ENCODE measurements around the gene DIAPH3. TPM values are rescaled to one million over a fixed set of nuclear protein-coding genes. Genes with fewer than 3 reads are reported as not detected.

Gene DIAPH3
- total RNA-seq, 1 donor from 2014 or later: 0.22 TPM

DNA sequence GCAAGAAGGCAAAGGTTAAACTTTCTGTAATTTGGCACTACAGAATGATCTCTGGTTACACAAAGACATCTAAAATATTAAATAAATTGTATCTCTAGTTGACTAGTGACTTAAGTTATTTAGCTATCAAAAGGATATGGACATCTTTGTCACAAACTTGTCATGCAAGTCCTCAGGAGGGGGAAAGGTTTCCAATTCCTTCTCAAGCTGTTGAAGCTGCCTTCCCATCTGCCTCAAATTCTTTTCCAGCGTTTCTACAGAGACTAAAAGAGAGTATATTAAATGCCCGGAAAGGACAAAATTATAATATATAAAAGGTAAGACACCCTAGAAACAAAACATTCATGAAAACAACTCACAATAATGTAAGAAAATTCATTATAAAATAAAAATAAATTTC is 324.5 kb downstream of the DIAPH3 start:
- no peak for DNase-seq
- intact Hi-C loops (cut with micrococcal nuclease): no loop called here
- ATAC-seq: no peak

DNA sequence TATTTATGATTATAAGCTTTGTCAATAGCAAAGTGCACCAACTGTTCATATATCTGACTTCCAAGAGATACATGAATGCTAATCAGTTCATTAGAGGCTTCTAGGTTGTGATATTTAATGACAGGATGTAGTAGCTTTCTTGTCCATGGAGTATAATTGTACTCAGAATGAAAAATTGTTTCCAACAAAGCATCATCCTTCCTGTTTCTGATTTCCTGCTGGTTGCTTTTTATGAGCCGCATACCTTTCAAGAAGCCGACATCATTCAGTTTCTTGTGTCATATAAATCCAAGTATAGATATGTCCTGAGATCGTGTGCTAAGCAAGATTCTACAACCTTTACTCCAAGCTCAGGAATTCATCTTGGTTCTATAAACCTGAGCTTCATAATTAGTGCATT is 326.6 kb downstream of the DIAPH3 start:
- DNase-seq: no peak
- ATAC-seq: no peak
- intact Hi-C loops (cut with micrococcal nuclease): no loop called here

DNA sequence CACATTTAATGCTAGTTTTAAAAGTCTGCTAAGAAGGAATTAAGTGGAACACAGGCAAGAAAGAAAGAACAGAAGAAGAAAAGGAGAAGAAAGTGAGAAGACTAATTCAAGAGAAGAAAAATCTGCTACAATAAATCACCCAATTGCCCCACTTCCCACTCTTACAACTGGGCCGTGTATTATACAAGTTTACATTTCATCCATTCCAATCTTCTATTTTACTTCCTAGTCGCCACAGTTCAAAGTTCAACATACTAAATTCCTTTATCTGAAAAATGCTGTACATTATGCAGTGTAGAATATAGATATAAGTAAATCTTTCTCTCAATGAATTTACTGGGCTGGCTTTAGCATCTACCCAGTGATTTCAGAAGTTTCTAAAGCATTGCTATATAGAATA is 328.2 kb downstream of the DIAPH3 start:
- DNase-seq (no peak), ATAC-seq (no peak)
- intact Hi-C loops (cut with micrococcal nuclease): no loop called here

DNA sequence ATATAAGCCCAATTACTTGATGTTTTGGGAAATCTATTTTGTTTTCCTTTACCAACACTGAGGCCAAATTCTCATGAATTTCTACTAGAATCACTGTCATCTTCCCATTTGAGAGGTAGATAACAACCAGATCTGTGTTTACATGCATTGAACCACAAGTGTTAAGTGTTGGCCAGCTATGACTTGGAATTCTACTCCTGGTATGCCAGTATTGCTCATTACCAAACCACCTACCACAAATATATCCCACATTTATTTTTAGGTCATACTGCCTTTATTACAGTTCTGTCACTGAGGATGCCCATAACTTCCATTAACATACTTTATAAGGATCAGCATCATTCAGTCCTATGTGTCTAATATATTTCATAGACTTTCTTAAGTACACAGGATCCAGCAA is 328.9 kb downstream of the DIAPH3 start:
- intact Hi-C loops (cut with micrococcal nuclease): no loop called here
- DNase-seq (no peak), ATAC-seq (no peak)

DNA sequence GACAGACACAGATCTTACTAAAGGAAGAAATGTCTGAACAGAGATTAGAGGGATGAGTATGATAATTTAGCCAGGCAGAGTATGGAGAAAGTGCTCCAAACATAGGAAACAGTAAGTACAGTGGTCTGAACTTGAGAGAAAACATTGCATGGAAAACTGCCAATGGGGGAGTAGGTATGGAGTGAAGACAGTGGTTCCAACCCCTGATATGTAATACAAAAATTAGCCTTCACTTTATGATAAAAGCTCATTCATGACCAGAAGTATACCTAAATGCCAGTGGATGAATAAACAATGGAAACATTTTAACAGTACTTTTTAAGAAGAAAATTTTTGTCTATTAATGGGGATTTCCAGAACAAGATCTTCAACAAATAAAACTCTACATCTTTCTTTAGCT is 334.0 kb downstream of the DIAPH3 start:
- DNase-seq: no peak
- intact Hi-C loops (cut with micrococcal nuclease): no loop called here
- ATAC-seq: no peak

DNA sequence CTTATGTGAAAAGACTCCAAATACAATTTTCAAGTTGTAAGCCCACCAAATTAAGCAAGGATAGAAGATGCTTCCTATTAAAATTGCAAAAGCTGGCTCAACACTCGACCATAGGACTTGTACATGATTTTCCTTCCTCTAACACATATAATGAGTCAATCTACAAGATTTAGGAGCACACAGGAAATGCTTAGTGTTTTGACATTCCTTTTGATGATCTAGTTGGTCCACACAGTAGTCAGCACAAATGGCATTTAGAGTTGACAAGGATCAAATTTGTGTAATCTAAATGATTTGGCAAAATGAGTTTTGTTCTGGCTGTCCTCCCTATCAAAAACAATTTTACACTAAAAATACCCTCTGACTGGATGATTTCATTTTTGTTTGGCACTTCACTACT is 340.2 kb downstream of the DIAPH3 start:
- intact Hi-C loops (cut with micrococcal nuclease): no loop called here
- ATAC-seq: no peak
- no peak for DNase-seq

DNA sequence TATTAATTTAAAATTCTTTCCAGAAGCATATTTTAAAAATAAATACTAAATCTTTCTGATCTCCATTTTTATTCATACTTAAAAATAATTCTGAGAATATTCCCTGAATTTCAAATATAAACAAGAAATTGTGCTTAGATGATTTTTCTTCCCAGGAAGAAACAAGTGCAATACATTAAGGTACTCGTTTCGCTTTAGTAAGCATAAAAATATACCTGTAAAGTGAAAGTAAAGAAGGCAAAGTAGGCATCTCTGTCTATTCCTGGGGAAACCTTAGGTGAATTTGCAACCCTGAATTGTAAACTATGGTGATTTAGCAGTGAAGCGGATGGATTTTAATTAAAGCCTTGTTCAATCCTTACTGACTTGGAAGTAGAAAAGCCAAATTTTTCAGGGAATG is 354.2 kb downstream of the DIAPH3 start:
- ATAC-seq: no peak
- DNase-seq: no peak
- intact Hi-C loops (cut with micrococcal nuclease): no loop called here

DNA sequence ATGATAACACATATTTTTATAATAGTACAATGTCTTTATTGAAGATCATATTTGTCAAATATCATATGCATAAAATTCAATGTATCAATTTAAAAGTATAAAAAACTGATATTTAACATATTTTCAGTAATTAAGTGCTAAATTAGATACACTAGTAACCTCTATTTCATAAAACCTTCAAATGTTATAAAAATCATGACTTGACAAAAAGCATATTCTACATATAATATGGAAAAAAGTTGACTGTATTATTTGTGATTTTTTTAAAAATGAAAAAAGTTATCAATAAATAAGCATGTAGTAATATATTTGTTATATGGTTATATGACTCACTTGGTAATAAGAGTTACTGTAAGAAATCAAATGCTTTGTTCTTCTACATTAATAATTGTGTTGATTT is 356.9 kb downstream of the DIAPH3 start:
- DNase-seq: no peak

DNA sequence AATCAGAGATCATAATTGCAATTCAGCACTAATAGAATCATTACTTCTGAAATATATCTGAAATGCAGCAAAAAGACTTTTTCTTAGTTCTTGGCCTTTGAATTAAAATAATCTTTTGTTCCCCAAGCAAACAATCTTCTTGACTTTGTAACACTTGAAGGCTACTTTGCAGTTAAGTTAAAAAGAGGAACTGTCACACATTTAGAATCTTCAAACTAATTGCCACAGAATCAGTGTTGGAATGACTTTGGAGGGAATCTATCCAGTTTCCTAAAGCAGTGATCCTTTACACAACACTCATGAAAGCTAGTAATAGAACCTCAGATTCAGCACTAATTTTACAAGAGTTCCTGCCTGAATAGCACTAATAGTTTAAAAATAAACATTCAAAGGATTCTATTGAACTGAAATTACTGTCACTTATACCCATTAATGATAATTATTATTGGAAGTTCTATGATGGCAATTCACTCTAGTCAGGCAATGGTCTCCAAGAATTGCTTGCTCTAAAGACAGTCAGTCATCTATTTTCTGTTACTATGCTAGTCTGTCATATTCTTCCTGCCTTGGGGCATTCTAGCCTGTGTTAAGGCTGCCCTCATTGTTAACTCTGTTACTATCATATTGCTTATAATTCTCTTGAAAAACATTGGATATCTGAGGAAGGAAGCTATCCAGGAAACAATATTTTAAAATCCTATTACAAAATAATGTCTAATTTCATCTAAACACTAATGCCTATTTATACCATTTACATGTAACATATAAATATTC is 362.4 kb downstream of the DIAPH3 start:
- no peak for ATAC-seq

More for the DNA sequence above, 356.9 kb downstream of the DIAPH3 start:
- ATAC-seq: no peak
- intact Hi-C loops (cut with micrococcal nuclease): no loop called here

DNA sequence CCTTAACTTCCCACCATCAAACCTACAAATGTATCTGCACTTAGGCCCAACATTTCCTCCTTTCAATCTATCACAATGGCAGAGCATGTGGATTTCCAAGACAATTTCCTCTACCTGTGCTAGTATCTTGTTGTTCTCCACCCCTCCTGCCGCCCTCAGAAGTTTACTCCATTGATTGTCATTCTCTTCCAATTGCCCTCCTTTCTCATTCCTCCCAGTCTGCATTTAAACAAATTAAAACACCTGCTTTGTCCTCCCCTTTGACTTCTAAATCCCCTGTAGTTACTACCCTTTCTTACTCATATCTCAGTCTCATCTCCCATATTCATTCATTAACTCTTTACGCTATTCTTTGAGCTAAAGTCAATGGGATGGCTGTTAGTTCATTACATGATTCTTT is 370.6 kb downstream of the DIAPH3 start:
- intact Hi-C loops (cut with micrococcal nuclease): no loop called here
- ATAC-seq: no peak
- DNase-seq: no peak

More for the DNA sequence above, 362.4 kb downstream of the DIAPH3 start:
- intact Hi-C loops (cut with micrococcal nuclease): no loop called here
- DNase-seq: no peak

DNA sequence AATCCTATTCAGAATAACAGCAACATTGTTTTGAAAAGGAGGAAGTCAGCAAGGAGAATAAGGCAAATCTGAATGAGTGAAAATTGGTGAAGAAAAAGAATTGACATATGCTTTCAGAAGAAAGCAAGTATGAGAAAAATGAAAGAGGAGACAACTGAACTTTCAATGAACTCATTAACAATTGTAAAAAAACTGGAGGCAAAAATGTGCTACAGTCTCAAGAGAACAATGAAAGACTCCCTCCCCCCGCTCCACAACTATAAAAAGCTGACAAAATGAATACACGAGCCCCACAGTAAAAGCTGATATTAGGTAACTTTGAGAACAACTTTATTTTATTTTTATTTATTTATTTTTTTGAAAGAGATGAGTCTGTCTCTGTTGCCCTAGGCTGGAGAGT is 373.1 kb downstream of the DIAPH3 start:
- no peak for DNase-seq
- intact Hi-C loops (cut with micrococcal nuclease): no loop called here
- ATAC-seq: no peak

DNA sequence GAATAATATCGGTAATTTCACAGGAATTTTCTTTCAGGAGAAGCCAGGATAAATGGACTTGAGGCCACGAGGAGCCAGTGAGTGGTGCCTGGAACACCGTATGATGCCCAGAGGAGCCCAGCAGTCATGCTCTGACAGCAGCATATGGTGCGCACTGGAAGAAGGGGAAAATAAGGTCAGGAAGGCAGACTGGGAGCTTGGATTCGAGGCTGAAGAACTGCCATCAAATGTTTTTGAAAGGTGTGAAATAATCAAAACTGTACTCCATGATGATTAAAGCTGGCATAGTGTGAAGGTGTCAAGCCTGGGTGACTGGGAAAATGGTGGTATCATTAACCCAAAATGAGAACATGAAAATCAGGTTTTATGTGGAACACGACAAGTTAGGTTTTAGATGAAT is 374.2 kb downstream of the DIAPH3 start:
- intact Hi-C loops (cut with micrococcal nuclease): no loop called here
- ATAC-seq: no peak

DNA sequence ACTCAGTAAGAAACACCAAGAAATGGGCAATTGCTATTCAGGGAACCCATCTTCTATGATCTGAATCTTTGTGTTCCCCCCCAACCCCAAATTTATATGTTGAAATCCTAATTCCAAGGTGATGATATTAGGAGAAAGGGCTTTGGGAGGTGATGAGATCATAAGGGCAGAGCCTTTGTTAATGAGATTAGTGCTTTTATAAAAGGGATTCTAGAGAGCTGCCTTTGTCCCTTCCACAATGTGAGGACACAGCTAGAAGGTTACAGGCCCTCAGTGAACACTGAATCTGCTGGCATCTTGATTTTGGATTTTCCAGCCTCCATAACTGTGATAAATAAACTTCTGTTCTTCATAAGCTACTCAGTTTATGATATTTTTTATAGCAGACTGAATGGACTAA is 376.0 kb downstream of the DIAPH3 start:
- intact Hi-C loops (cut with micrococcal nuclease): no loop called here
- DNase-seq: no peak
- no peak for ATAC-seq

More for the DNA sequence above, 374.2 kb downstream of the DIAPH3 start:
- no peak for DNase-seq

DNA sequence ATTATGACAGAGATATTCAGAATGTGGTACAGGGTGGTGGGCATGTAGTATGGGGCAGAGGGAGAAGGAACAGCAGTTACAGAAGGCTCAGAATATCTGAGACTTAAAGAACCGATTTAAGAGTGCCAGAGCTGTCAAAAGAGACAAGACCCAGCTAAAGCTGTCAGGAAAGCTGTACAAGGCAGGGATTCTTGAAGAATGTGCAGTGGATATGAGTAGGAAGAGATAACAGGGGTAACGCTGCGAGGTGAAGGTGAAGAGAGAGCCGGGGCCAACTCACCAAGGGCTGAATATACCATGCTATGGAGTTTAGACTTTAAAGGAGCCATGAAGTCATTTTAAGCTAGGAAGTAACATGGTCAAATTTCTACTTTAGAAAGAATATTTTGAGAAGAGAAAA is 381.0 kb downstream of the DIAPH3 start:
- intact Hi-C loops (cut with micrococcal nuclease): no loop called here
- DNase-seq (no peak), ATAC-seq (no peak)

DNA sequence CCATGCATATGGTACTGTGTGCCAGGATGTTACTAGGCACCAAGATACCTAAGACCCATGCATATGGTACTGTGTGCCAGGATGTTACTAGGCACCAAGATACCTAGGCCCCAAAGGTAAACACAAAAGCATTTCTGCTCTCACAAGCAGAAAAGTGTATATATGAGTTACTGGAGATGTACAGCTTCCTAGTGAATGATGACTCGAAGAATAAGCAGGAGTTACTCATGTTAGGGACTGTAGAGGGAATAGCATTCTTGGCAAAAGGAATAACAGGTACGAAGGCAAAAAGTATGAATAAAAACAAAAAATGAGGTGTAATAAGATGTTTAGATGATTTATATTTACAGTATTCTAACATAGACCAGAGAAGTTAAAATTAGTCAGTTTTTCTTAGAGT is 383.7 kb downstream of the DIAPH3 start:
- no peak for ATAC-seq
- no peak for DNase-seq
- intact Hi-C loops (cut with micrococcal nuclease): no loop called here

DNA sequence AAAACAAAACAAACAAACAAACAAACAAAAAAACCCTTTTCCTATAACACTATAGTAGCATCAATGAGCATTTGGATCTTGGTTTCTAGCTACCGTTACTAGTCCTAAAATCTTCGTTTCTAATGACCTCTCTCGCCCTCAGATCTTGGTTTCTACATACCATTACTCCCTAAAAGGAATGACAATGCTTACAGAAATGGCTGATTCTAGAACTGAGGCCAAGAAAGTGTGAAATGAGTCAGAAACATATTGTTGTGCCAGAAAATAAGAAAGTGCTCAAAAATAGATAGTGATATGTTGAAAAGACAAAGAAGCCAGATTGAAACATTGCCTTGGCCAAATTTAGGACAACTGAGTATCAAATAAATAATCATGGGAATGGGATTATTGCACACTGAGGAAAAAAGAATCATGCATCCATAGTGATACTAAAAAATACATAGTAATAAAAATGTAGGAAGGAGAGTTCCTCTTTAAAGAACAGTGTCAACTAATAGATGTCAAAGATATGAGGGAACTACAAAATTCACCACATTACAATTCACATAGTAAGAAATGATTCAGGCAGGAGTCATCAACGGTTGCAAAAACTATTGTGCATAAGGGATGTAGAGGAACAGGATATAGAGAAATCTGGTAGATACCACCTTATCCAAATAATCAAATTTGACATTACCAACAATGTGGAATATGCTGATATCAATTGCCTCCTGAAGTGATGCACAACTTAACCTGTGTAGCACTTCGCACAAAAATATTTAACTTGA is 386.6 kb downstream of the DIAPH3 start:
- intact Hi-C loops (cut with micrococcal nuclease): no loop called here
- no peak for DNase-seq
- no peak for ATAC-seq

DNA sequence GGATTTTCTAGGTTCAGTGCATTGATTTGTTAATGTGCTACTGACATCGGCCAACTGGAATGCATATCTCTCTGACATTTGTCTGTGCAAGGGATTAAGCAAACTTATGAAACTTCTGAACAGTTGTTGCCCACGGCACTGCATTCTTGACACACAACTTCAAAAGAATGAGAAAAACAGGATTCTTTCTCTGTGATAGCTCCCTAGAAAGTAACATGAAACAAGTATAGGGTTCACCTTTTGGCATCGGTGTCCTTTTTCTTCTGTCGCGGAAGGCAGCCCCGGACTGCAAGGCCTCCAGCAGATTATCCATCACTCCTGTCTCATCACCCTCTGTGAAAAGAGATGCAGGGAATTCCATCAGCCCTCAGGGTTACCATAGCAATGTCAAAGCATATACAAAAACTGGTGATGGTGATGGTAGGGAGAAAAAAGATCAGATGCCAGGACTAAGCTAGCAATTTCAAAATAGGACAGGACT is 389.2 kb downstream of the DIAPH3 start:
- intact Hi-C loops (cut with micrococcal nuclease): no loop called here
- ATAC-seq: no peak
- no peak for DNase-seq

DNA sequence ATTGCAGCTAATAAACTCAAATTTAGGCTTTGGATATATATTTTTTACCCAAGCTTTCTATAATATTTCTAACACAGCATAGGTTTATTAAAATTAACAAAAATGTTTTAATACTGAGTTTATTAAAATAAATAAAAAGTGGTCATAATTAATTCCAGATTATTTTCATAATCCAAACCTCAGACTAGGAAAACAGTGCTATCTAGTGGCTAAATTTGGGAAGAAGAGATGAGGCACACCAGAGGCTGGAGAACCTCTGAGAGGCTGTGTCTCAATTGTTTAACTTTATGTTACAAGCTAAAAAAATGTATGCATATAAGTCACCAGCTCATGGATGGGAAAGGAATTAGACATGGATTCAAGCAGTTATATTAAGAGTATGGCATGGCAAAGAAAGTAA is 392.5 kb downstream of the DIAPH3 start:
- DNase-seq: no peak
- intact Hi-C loops (cut with micrococcal nuclease): no loop called here
- ATAC-seq: no peak

DNA sequence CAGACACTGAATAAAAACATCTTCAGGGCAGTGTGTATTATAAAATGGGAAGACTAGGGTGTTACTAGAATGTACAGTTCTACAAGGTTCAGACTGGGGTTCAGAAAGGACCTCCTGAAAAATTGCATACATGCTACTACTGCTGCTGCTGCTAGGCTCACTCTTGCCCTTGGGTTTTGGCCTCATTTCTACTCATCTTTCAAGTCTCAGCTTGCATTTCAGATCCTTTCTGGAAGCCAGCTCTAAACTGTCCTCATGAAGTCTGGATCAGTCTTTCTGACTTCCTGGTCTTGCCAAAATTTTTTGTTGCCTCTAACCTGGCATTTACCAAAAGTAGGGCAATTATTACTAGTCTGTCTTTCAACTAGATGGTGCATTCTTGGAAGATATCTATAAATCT is 393.3 kb downstream of the DIAPH3 start:
- intact Hi-C loops (cut with micrococcal nuclease): no loop called here
- ATAC-seq (no peak), DNase-seq (no peak)

DNA sequence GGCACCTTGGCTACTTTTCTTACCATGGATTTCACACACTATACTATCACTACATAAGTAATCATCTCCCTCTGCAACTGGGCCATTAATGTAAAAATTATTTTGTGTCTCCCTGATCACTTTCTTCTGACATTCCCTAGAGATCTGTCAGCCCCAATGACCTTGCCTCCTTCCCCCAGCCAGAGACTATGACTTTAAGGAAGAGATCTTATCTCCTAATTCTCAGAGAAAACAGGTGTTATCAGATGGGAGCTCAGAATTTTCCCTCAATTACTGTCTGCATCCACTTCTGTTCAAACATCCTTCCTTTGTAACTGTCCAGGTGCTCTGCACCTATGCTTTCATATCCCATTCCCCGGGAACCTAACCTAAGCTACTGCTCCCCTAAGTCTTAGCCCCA is 397.5 kb downstream of the DIAPH3 start:
- ATAC-seq (no peak), DNase-seq (no peak)
- intact Hi-C loops (cut with micrococcal nuclease): loop anchor here (10.0 kb wide), 1 partner anchor 371 kb away; no protein-coding TSS in a partner anchor

Measured in left ventricle myocardium superior (tissue), 1 donor.